Measurements from ENCODE around the gene ESR2.

Gene ESR2

GRCh38 chr14:64296561-64296960 lies 2.4 kb upstream of the ESR2 start:
- Histone ChIP-seq H3K27me3 (replicated peaks; ENCODE audit: control insufficient read depth, insufficient read depth, low read length) (no peaks in the 10 kb centered on the region), H3K4me3 (replicated peaks; ENCODE audit: low read depth, low read length) (no peak overlapping the region), H3K36me3 (ENCODE audit: control insufficient read depth, insufficient read depth, low read length) (no peaks in the 10 kb centered on the region)
- TF ChIP-seq CTCF (IDR thresholded peaks at IDR 0.05; ENCODE audit: insufficient read depth, low read length, poor library complexity, severe bottlenecking): no peak
- DNase-seq (ENCODE audit: extremely low read depth, insufficient read length): no peak

- TF ChIP-seq CTCF (IDR thresholded peaks at IDR 0.05; ENCODE audit: insufficient read depth, low read length, poor library complexity, severe bottlenecking): peak; percentile 99
- no peaks in the 10 kb centered on the region for H3K27me3 ChIP-seq (replicated peaks; ENCODE audit: control insufficient read depth, insufficient read depth, low read length)
- H3K36me3 ChIP-seq (ENCODE audit: control insufficient read depth, insufficient read depth, low read length): no peaks in the 10 kb centered on the region
- H3K4me3 ChIP-seq (replicated peaks; ENCODE audit: low read depth, low read length): peak overlapping the region; percentile 62
- DNase-seq (ENCODE audit: extremely low read depth, insufficient read length): peak; percentile 83
Observed at GRCh38 chr14:64294672-64295413, 672 bp upstream of the ESR2 start.

- Histone ChIP-seq H3K27me3 (replicated peaks; ENCODE audit: control insufficient read depth, insufficient read depth, low read length) (no peaks in the 10 kb centered on the region), H3K36me3 (ENCODE audit: control insufficient read depth, insufficient read depth, low read length) (no peaks in the 10 kb centered on the region), H3K4me3 (replicated peaks; ENCODE audit: low read depth, low read length) (no peak overlapping the region)
- TF ChIP-seq CTCF (IDR thresholded peaks at IDR 0.05; ENCODE audit: insufficient read depth, low read length, poor library complexity, severe bottlenecking): no peak
- no peak for DNase-seq (ENCODE audit: extremely low read depth, insufficient read length)
Observed at GRCh38 chr14:64292197-64292596, 2.0 kb downstream of the ESR2 start.

GRCh38 chr14:64289571-64289970 lies 4.6 kb downstream of the ESR2 start:
- Histone ChIP-seq H3K27me3 (replicated peaks; ENCODE audit: control insufficient read depth, insufficient read depth, low read length) (no peaks in the 10 kb centered on the region), H3K4me3 (replicated peaks; ENCODE audit: low read depth, low read length) (no peak overlapping the region), H3K36me3 (ENCODE audit: control insufficient read depth, insufficient read depth, low read length) (no peaks in the 10 kb centered on the region)
- TF ChIP-seq CTCF (IDR thresholded peaks at IDR 0.05; ENCODE audit: insufficient read depth, low read length, poor library complexity, severe bottlenecking): no peak
- DNase-seq (ENCODE audit: extremely low read depth, insufficient read length): no peak

GRCh38 chr14:64281805-64282204 lies 12.4 kb downstream of the ESR2 start:
- Histone ChIP-seq H3K36me3 (ENCODE audit: control insufficient read depth, insufficient read depth, low read length) (no peaks in the 10 kb centered on the region), H3K27me3 (replicated peaks; ENCODE audit: control insufficient read depth, insufficient read depth, low read length) (no peaks in the 10 kb centered on the region), H3K4me3 (replicated peaks; ENCODE audit: low read depth, low read length) (no peak overlapping the region)
- DNase-seq (ENCODE audit: extremely low read depth, insufficient read length): no peak
- no peak for TF ChIP-seq CTCF (IDR thresholded peaks at IDR 0.05; ENCODE audit: insufficient read depth, low read length, poor library complexity, severe bottlenecking)

Measured in GM06990 (cell line).